Kidney (tissue), 14 donors: ENCODE data around the gene NCOA7. TPM values are rescaled to one million over a fixed set of nuclear protein-coding genes. Genes with fewer than 3 reads are reported as not detected.
"Not testable (repeated sequence)": the region's sequence is repeated elsewhere in the genome, so short reads cannot be mapped to it uniquely, and the experiment has no call there.

Source experiments
- DNase-seq, 5 donors: peaks; one replicate each; pipeline ENCODE4 v3.0.0-alpha.2; 2013 to 2020
- FAIRE-seq: peaks from 2 replicates; lab custom pipeline; 2012; peaks lifted over from hg19 to GRCh38; lab: Jason Lieb, UNC
- H3K27ac ChIP-seq, 2 donors: one replicate each; pipeline ENCODE4 v1.7.0; 2013; ENCODE audit warnings: low read depth in 2 of 2, low read length in 2 of 2, inconsistent platforms in 1 of 2
- H3K27me3 ChIP-seq: one replicate; pipeline ENCODE4 v1.7.1; 2013; ENCODE audit warnings: low read length, inconsistent platforms; ENCODE audit not compliant: control insufficient read depth, insufficient read depth
- H3K36me3 ChIP-seq, 3 donors: one replicate each; pipeline versions ENCODE4 v1.7.0 to v1.7.1; 2013; ENCODE audit warnings: low read length in 3 of 3, control low read depth in 1 of 3, inconsistent platforms in 1 of 3; ENCODE audit not compliant: insufficient read depth in 3 of 3, control insufficient read depth in 2 of 3
- H3K4me1 ChIP-seq, 3 donors: one replicate each; pipeline versions ENCODE4 v1.7.0 to v1.7.1; 2013; ENCODE audit warnings: low read length in 3 of 3, inconsistent platforms in 1 of 3, low read depth in 1 of 3; ENCODE audit not compliant: control insufficient read depth in 2 of 3, insufficient read depth in 2 of 3
- H3K4me3 ChIP-seq, 3 donors: one replicate each; pipeline versions ENCODE4 v1.7.0 to v1.8.1; 2013; ENCODE audit warnings: low read length in 3 of 3, control low read depth in 1 of 3, inconsistent platforms in 1 of 3
- H3K9ac ChIP-seq, 3 donors: one replicate each; pipeline versions ENCODE4 v1.7.0 to v1.7.1; 2013; ENCODE audit warnings: low read length in 3 of 3, control low read depth in 1 of 3, inconsistent platforms in 1 of 3
- H3K9me3 ChIP-seq, 3 donors: one replicate each; pipeline versions ENCODE4 v1.7.0 to v1.7.1; 2013; ENCODE audit warnings: low read length in 3 of 3, control low read depth in 1 of 3, inconsistent platforms in 1 of 3; ENCODE audit not compliant: control insufficient read depth in 2 of 3, insufficient read depth in 1 of 3
- intact Hi-C: fragments of 100-400 bp; cut with DNase I; formaldehyde crosslinking; loops from one replicate; pipeline ENCODE4 v1.11.1; 2022
- polyA plus RNA-seq: library from polyadenylated mRNA; stranded (reverse); fragments of 350-450 nt; fragmentation: Illumina TruSeq; extraction: RNeasy Lipid Tissue Mini Kit (QIAGEN cat#74804); gene quantifications from one replicate; pipeline ENCODE4 v1.2.3, GENCODE V29; 2014; ENCODE audit warnings: low read depth, low replicate concordance; ENCODE audit not compliant: insufficient read depth
- total RNA-seq: library from RNA; stranded (reverse); fragmentation: NEBNext Ultra II Directional; extraction: Animal tissue kit (Norgen Biotek cat#: 25700); gene quantifications from one replicate; pipeline ENCODE4 v1.2.1, GENCODE V29; 2021
- TF ChIP-seq, protein P1 (sequence below): IDR thresholded peaks from 3 replicates; pipeline ENCODE4 v1.5.1; 2012; ENCODE audit warnings: mild to moderate bottlenecking, moderate library complexity, borderline replicate concordance; ENCODE audit not compliant: insufficient read depth; ENCODE audit errors: extremely low read depth
- donor health status: control.
- donor health status: control.
- donor health status: control.
- donor health status: control.
- donor health status: control.
- donor health status: DM: yes; HTN: yes; CAD: no.
- donor health status: Normal renal cell carcinoma (clear cell type).

NCOA7 gene
- total and polyA plus RNA-seq, 2 donors from 2014 or later = 21.0 to 135 TPM

DNA sequence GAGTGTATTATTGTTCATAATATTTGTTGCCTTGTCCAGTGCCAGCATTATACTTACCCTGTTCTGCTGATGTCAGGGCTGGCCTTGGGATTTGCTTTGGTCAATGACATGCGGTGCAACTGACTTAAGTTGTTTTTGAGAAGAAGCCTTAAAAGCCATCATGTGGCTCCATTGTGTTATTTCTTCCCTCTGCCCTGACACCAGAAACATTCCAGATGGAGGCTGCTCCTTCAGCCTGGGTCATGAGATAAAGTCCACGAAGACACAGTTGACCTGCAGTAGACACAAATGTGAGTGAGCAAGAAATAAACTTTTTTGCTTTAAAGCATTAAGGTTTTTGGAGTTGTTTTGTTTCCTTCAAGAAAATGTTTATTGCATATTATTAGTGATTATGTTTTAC lies 158.3 kb downstream of the NCOA7 start:
- FAIRE-seq (no peak), DNase-seq (no peak)
- TF ChIP-seq, protein P1, sequence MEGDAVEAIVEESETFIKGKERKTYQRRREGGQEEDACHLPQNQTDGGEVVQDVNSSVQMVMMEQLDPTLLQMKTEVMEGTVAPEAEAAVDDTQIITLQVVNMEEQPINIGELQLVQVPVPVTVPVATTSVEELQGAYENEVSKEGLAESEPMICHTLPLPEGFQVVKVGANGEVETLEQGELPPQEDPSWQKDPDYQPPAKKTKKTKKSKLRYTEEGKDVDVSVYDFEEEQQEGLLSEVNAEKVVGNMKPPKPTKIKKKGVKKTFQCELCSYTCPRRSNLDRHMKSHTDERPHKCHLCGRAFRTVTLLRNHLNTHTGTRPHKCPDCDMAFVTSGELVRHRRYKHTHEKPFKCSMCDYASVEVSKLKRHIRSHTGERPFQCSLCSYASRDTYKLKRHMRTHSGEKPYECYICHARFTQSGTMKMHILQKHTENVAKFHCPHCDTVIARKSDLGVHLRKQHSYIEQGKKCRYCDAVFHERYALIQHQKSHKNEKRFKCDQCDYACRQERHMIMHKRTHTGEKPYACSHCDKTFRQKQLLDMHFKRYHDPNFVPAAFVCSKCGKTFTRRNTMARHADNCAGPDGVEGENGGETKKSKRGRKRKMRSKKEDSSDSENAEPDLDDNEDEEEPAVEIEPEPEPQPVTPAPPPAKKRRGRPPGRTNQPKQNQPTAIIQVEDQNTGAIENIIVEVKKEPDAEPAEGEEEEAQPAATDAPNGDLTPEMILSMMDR = no peak
- Histone ChIP-seq H3K36me3 (no peaks in the 10 kb centered on the region), H3K27ac (no peak overlapping the region), H3K4me3 (no peak overlapping the region), H3K9ac (no peak overlapping the region), H3K27me3 (no peaks in the 10 kb centered on the region), H3K9me3 (no peaks in the 10 kb centered on the region), H3K4me1 (no peaks in the 10 kb centered on the region)
- intact Hi-C loops = no loop called here

DNA sequence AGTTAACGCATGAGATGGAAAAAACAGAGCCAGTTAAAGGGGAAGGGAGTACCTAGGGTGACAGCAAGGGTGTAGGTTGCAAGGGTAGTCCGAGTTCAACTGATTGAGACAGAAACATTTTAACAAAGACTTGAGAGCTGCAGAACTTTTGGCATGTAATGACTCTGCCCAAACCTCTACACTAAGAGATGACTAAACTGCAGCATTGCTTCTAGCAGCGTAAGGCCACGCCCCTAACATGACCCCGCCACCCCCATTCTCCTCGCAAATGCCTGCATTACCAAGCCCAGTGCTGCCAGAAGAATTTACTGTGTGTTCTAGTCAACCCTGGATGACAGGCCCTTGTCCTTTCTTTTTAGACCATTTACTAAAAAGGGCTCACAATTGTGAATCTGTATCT lies 159.5 kb downstream of the NCOA7 start:
- Histone ChIP-seq H3K27ac (no peak overlapping the region), H3K36me3 (no peaks in the 10 kb centered on the region), H3K27me3 (no peaks in the 10 kb centered on the region), H3K9ac (no peak overlapping the region), H3K9me3 (no peaks in the 10 kb centered on the region), H3K4me1 (no peaks in the 10 kb centered on the region), H3K4me3 (no peak overlapping the region)
- intact Hi-C loops = no loop called here
- TF ChIP-seq, protein P1 = no peak
- FAIRE-seq (no peak), DNase-seq (no peak)

DNA sequence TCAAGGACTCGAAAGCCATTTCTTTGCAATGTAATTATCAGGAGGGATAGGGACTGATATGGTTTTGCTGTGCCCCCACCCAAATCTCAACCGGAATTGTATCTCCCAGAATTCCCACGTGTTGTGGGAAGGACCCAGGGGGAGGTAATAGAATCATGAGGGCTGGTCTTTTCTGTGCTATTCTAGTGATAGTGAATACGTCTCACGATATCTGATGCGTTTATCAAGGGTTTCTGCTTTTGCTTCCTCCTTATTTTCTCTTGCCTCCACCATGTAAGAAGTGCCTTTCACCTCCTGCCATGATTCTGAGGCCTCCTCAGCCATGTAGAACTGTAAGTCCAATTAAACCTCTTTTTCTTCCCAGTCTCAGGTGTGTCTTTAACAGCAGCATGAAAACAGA lies 160.0 kb downstream of the NCOA7 start:
- H3K9me3 ChIP-seq, FAIRE-seq, DNase-seq, H3K27me3 ChIP-seq, intact Hi-C loops, H3K4me1 ChIP-seq, H3K4me3 ChIP-seq, H3K9ac ChIP-seq, H3K27ac ChIP-seq, H3K36me3 ChIP-seq: not testable (repeated sequence)

DNA sequence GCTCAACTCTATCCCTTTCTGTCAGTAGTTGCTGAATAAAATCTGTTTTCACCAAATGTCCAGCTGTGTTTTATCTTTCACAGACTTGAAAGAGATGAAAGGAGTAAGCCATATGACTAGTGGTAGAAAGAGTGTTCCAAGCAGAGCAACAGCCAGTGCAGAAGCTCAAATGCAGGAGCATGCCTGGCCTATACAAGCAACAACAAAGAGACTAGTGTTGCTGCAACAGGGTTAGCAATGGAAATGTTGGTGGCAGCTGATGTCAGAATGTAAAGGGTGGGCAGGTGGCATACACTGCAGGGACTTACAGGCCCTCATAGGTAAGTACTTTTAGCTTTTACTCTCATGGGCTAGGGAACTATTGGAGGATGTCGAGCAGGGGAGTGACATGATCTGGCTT lies 160.6 kb downstream of the NCOA7 start:
- Histone ChIP-seq H3K27me3 (no peaks in the 10 kb centered on the region), H3K4me3 (no peak overlapping the region), H3K9ac (no peak overlapping the region), H3K27ac (no peak overlapping the region), H3K9me3 (no peaks in the 10 kb centered on the region), H3K36me3 (no peaks in the 10 kb centered on the region), H3K4me1 (peaks cover 0 to 4% (median 0%) of the 10 kb centered on the region in 3 donors)
- TF ChIP-seq, protein P1 = no peak
- intact Hi-C loops = no loop called here
- DNase-seq = no peak
- FAIRE-seq = no peak
